GDM1 (cell line): ENCODE results near the gene MED29.
A peak's percentile ranks its signal among the peaks of the same experiment; 100 is the strongest.

Experiments
- DNase-seq: peaks from one replicate; lab custom pipeline; 2025; lab: John Stamatoyannopoulos, UW

MED29 gene, protein sequence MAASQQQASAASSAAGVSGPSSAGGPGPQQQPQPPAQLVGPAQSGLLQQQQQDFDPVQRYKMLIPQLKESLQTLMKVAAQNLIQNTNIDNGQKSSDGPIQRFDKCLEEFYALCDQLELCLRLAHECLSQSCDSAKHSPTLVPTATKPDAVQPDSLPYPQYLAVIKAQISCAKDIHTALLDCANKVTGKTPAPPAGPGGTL

DNA sequence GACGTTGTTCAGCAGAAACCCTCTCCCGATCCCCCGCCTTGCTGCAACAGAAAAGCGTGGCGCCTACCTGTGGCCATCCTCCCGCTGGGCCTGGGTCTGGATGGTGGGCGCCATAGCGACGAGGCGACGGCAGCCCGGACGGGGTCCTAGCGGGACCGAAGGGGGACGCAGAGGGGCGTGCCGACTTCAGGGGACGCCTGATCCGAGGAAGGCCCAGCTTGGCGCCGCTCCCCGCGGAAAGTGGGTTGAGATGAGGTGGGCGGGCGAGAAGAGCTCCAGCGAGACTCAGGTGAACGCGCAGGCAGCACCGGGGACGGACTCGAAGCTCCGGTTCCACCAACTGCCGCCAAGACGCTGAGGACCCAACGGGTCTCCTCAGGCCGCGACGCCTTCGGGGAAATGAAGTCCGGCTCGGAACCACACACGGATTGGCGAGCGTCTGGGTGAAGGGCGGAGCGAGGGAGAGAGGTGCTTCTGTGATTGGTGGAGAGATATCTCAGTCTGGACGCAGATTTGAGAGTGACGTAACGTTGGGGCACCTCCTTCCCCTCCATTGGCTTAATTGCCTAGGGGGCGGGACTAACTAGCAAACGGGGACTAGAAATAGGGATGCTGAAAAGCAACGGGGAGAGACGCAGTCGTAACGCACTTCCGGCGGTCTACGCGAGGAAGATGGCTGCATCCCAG, at the start of gene MED29, which contains the start of gene PAF1:
Gene MED29 (plus strand): TSS at position 628 of the 687 bp plus-strand sequence. CDS start 45 bp downstream, at position 673.
Gene PAF1 (minus strand): TSS at position 356 of the 687 bp plus-strand sequence. CDS start 242 bp downstream, at position 114.
- peak; percentile 99 for DNase-seq

- DNase-seq, result peak; percentile 100
These were observed 49.2 kb upstream of the MED29 start, which contains the start of gene SAMD4B for GRCh38 chr19:39341719-39342604. Gene SAMD4B, plus strand, starts transcription at chr19:39342421. Its CDS starts 14,473 bp downstream, at chr19:39356894.

- DNase-seq, result no peak
These were observed 48.4 kb upstream of the MED29 start for GRCh38 chr19:39342647-39343305.

DNA sequence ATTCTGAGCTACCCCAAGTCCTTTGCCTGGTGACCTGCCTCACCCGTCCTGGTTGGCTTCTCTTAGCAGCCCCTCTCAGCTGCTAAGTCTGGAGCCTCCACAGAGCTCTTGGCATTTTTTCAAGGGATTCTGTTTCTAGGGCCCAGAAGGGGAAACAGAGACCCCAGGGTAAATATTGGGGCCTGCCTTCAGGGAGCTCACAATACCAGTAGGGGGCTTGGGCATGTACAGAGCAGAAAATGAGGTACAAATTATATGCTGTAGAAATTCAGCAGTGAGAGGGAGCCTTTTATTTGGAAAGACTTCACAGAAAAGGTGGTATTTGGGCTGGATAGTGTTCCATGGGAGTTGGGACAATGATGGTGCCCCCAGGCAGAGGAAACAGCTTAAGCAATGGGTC, 45.2 kb upstream of the MED29 start:
- no peak for DNase-seq

DNA sequence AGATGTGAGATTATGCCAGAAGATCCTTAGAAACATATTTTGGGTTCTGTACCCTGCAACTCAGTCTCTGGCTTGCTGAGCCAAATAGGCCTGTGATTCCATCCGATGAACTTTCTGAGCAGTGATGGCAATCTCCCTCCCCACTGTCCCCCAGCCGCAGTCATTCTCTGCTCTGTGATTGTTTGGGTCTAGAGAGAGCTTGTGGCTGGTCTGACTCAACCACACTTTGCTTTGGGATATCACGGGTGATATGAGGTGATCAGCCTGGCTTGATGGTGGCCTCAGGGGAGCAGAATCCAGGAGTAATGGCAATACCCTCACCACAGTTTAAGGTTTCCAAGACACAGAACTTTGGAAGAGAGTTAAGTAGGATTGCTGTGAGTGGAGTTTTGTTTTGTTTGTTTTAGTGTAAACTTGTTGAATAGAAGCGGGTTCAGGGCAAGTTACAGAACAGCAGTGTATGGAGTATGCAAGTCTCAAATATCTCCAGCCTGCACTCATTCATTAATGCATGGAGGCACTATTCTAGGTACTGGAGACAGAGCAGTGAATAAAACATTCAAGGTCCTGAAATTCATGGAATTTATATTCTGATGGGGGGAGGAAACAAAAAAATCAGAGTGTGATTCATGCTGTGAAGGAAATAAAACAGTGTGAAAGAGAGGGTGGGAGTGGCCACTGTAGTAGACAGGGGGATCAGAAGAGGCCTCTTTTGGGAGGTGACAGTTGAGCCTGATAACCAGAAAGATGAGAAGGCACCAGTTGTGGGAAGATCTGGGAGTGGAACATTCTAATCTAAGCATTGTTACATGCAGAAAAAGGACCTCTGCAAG, 43.6 kb upstream of the MED29 start:
- no peak for DNase-seq

GRCh38 chr19:39349326-39349725, 41.9 kb upstream of the MED29 start:
- DNase-seq, result no peak

DNA sequence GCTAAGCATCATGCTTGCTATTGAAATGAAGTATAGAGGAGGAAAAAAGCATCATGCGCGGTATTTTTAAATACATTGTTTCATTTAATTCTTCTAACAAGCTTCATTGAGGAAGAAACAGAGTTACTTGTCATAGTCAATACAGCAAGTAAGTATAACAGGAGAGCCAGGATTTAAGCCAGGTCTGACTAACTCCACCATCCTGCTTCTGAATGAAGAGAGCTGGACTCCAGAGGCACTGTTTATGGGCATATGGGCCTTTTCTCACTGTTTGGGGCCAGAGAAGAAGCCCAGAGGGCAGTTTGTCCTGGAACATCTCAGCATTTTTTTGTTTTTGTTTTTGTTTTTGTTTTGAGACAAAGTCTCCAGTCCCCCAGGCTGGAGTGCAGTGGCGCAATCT, 41.0 kb upstream of the MED29 start:
- DNase-seq, result no peak

DNA sequence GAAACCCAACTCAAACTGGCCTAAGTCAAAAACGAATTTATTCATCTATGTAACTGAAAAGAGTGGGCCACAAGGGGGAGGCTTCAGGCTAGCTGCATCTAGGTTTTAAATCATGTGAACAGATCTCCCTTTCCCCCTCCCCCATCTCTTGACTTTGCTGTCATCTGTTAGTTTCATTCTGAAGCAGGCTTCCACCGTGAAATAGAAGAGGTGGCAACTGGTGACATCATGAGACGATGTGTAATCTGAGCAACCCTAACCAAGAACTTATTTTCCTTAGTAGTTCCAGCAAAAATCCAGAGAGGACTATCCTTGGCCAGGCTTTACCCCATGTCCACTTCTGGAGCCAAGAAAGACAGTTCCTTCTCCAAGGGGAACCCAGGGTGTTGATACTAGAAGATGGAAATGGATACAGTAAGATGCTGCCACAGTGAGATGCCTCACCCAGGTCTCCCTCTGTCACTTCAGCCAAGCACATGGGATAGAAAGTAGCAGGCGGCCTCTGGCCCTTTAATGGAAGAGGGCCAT, 39.6 kb upstream of the MED29 start:
- no peak for DNase-seq

GRCh38 chr19:39352381-39353255, 38.6 kb upstream of the MED29 start:
- DNase-seq, result no peak

DNA sequence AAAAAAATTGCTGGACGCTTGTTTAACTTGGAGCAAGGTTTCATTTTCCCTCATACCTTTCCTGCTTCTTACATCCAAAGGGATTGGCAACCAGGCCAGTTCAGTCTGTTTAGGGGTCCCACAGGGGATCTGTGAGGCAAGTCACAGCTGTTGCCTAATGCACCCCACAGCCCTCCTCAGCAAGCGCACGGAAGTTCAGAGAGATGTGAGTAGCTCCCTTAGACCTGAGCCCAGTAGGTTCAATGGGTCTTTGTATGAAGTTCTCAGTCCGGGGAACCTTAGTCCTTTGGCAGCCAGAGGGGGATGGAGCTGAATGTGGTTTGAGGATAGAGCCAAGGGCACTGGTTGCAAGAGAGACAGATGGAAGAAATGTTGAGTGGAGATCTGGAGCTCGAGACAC, 35.9 kb upstream of the MED29 start:
- no peak for DNase-seq

DNA sequence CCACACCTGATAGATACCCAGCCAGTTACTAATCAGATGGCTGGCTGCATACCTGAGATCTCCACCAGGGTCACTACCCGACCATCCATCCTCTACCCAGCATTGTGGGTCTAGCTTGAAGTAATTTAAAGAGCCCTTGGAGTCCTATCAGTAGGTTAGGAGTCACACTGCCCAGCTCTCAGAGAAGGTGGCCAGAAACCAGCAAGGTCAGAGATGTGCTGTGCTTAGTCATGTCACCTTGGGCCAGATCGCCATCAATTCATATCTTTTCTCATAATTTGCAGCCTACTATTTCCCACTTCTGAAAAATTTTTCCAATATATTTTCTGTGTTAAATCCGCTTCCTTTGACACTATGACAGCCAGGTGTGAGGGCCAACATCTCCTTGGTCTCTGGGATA, 35.1 kb upstream of the MED29 start:
- no peak for DNase-seq

- no peak for DNase-seq
These were observed 34.5 kb upstream of the MED29 start for GRCh38 chr19:39356647-39357046.

- no peak for DNase-seq
These were observed 32.2 kb upstream of the MED29 start for GRCh38 chr19:39359026-39359425.

- no peak for DNase-seq
These were observed 30.6 kb upstream of the MED29 start for GRCh38 chr19:39360599-39360998.

GRCh38 chr19:39362682-39363657, 28.2 kb upstream of the MED29 start:
- no peak for DNase-seq

DNA sequence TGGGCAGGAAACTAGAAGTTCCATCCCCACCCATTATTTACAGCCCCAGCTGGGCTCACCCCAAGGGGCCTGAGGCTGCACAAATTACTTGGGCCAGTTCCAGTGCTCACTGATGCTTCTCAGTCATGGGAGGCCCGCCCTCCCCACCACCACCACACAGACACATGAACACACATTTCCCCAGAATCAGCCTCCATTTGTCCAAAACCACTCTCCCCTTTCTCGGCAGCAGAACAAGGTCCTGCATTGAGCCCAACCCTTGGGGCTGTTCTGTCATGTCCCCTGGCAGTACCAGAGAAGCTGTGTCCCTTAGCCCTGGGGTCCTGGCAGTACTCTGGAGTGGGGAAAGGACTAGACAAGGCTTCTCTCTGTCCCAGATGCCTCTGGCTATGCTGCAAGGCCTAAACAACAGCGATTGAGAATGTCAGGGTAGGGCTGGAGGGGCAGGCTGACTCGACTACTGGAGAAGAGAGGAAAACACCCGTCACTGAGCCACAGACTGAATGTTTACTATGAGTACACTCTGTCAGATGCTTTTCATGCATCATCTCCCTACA, 27.2 kb upstream of the MED29 start:
- no peak for DNase-seq

- no peak for DNase-seq
These were observed 25.6 kb upstream of the MED29 start for GRCh38 chr19:39365531-39365930.

- no peak for DNase-seq
These were observed 22.0 kb upstream of the MED29 start for GRCh38 chr19:39369200-39369599.
